Testis (tissue), 3 donors: ENCODE results near the gene FBXO31. TPM values are rescaled to one million over a fixed set of nuclear protein-coding genes. Genes with fewer than 3 reads are reported as not detected.

Experiments
- DNase-seq: peaks from one replicate; pipeline ENCODE4 v3.0.0-alpha.2; 2019
- H3K27ac ChIP-seq, 2 donors: fragments of 200-600 bp; sonication (generic); one replicate each; pipeline ENCODE4 v1.5.1; 2019
- H3K27me3 ChIP-seq: fragments of 200-600 bp; sonication (generic); one replicate; pipeline ENCODE4 v1.5.1; 2019
- H3K36me3 ChIP-seq: fragments of 200-600 bp; sonication (generic); one replicate; pipeline ENCODE4 v1.5.1; 2017; ENCODE audit warnings: low read depth; ENCODE audit errors: missing control alignments
- H3K4me1 ChIP-seq: fragments of 200-600 bp; sonication (generic); one replicate; pipeline ENCODE4 v1.5.1; 2019
- H3K4me3 ChIP-seq, 2 donors: fragments of 200-600 bp; sonication (generic); one replicate each; pipeline ENCODE4 v1.5.1; 2017 to 2019
- H3K9me3 ChIP-seq: fragments of 200-600 bp; sonication (generic); one replicate; pipeline ENCODE4 v1.5.1; 2017
- CTCF ChIP-seq, 3 experiments: fragments of 450-650 bp in 2 of 3; fragments of 200-600 bp in 1 of 3; sonication (generic) in 1 of 3; IDR thresholded peaks; one replicate each; pipeline ENCODE4 v1.5.1; 2016 to 2019; ENCODE audit warnings: antibody characterized with exemption in 3 of 3, mild to moderate bottlenecking in 2 of 3, moderate library complexity in 1 of 3
- POLR2A ChIP-seq: fragments of 450-650 bp; IDR thresholded peaks from one replicate; pipeline ENCODE4 v1.6.1; 2017; ENCODE audit warnings: antibody characterized with exemption, mild to moderate bottlenecking, moderate library complexity
- WGBS, 2 donors: methylation state at CpG; one replicate each; pipeline ENCODE4 v1.1.5; 2018; 5-methylcytosine and 5-hydroxymethylcytosine counted together
- intact Hi-C: fragments of 100-400 bp; cut with DNase I; formaldehyde crosslinking; loops from one replicate; pipeline ENCODE4 v1.15.1; 2023; ENCODE audit warnings: low total_unique reads
- polyA plus RNA-seq: library from polyadenylated mRNA; stranded (reverse); fragments of 350-450 nt; fragmentation: Illumina TruSeq; extraction: RNeasy Lipid Tissue Mini Kit (QIAGEN cat#74804); gene quantifications from one replicate; pipeline ENCODE4 v1.2.3, GENCODE V29; 2014; ENCODE audit warnings: low read depth, low replicate concordance; ENCODE audit not compliant: insufficient read depth
- total RNA-seq, 2 donors: library from RNA; depleted of rRNA; stranded (reverse); fragments of >200 nt; gene quantifications; one replicate each; pipeline ENCODE4 v1.2.3, GENCODE V29; 2016

Gene FBXO31
- total and polyA plus RNA-seq, 3 donors from 2014 or later = 73.9 to 215 (median 115) TPM

- peaks cover 9% of the 10 kb centered on the region for H3K4me1 ChIP-seq
- no peaks in the 10 kb centered on the region for H3K36me3 ChIP-seq
- intact Hi-C loops = no loop called here
- no peaks in the 10 kb centered on the region for H3K27me3 ChIP-seq
- no peak for DNase-seq
- 81 to 82% methylated on average over 20 of the region's 20 CpGs for WGBS, 2 donors
- H3K9me3 ChIP-seq = no peaks in the 10 kb centered on the region
- H3K27ac ChIP-seq = no peak overlapping the region
- no peak for TF ChIP-seq CTCF (IDR thresholded peaks at IDR 0.05)
- no peak overlapping the region for H3K4me3 ChIP-seq
Observed at GRCh38 chr16:87321336-87322107, 62.1 kb downstream of the FBXO31 start.

GRCh38 chr16:87320510-87321227, 62.9 kb downstream of the FBXO31 start:
- Histone ChIP-seq H3K36me3 (no peaks in the 10 kb centered on the region), H3K4me1 (peaks cover 9% of the 10 kb centered on the region), H3K4me3 (no peak overlapping the region), H3K9me3 (no peaks in the 10 kb centered on the region), H3K27ac (no peak overlapping the region), H3K27me3 (no peaks in the 10 kb centered on the region)
- TF ChIP-seq POLR2A (no peak), CTCF (IDR thresholded peaks at IDR 0.05) (no peak)
- no peak for DNase-seq
- WGBS, 2 donors = 84 to 86% methylated on average over 12 of the region's 12 CpGs
- intact Hi-C loops = no loop called here

GRCh38 chr16:87319997-87320491, 63.5 kb downstream of the FBXO31 start:
- intact Hi-C loops = loop anchor here (5.0 kb wide), 1 partner anchor 62 kb away; the partner anchor contains the start of gene FBXO31
- no peaks in the 10 kb centered on the region for H3K36me3 ChIP-seq
- no peak for DNase-seq
- no peaks in the 10 kb centered on the region for H3K27me3 ChIP-seq
- H3K4me1 ChIP-seq = peaks cover 9% of the 10 kb centered on the region
- WGBS, 2 donors = 58 to 76% methylated on average over 3 to 7 of the region's 7 CpGs
- TF ChIP-seq POLR2A = no peak
- TF ChIP-seq CTCF (IDR thresholded peaks at IDR 0.05) = no peak
- no peak overlapping the region for H3K4me3 ChIP-seq
- H3K27ac ChIP-seq = no peak overlapping the region
- H3K9me3 ChIP-seq = no peaks in the 10 kb centered on the region

GRCh38 chr16:87319011-87319410, 64.6 kb downstream of the FBXO31 start:
- no peak for TF ChIP-seq POLR2A
- intact Hi-C loops = loop anchor here (5.0 kb wide), 1 partner anchor 63 kb away; the partner anchor contains the start of gene FBXO31
- H3K9me3 ChIP-seq = no peaks in the 10 kb centered on the region
- no peaks in the 10 kb centered on the region for H3K27me3 ChIP-seq
- no peak overlapping the region for H3K27ac ChIP-seq
- H3K36me3 ChIP-seq = no peaks in the 10 kb centered on the region
- H3K4me3 ChIP-seq = no peak overlapping the region
- peaks cover 9% of the 10 kb centered on the region for H3K4me1 ChIP-seq
- DNase-seq = no peak
